Tibial nerve (tissue), 3 donors: ENCODE measurements around the gene SYT1.

Experiments
- POLR2A ChIP-seq, 2 donors: fragments of 450-650 bp; IDR thresholded peaks; one replicate each; pipeline ENCODE4 v1.6.1; 2017; ENCODE audit warnings: antibody characterized with exemption in 2 of 2, mild to moderate bottlenecking in 2 of 2, moderate library complexity in 2 of 2
- TF ChIP-seq, protein P1 (sequence below), 5 experiments: fragments of 200-600 bp in 3 of 5; fragments of 450-650 bp in 2 of 5; sonication (generic) in 3 of 5; IDR thresholded peaks; one replicate each; pipeline ENCODE4 v1.5.1; 2016 to 2019; ENCODE audit warnings: antibody characterized with exemption in 5 of 5, mild to moderate bottlenecking in 3 of 5, moderate library complexity in 2 of 5

DNA sequence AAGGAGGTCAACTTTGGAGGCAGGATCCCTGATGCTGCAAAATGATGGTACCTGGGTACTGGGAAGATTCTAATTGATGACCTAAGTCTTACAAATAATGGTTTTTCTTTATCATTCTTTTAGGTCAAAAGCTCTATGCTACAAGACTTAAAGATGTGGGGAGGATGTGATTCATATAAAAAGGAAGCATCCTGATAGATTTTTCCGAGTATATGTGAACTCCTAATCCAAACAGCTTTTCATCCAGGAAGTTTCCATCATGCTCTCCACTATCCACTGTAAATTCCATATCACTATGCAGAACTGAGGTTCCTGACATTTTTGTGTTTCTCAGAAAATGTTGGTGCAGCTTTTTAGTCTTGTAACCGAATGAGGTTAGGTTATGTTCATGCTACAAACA, 533.0 kb downstream of the SYT1 start:
- TF ChIP-seq, protein P1, sequence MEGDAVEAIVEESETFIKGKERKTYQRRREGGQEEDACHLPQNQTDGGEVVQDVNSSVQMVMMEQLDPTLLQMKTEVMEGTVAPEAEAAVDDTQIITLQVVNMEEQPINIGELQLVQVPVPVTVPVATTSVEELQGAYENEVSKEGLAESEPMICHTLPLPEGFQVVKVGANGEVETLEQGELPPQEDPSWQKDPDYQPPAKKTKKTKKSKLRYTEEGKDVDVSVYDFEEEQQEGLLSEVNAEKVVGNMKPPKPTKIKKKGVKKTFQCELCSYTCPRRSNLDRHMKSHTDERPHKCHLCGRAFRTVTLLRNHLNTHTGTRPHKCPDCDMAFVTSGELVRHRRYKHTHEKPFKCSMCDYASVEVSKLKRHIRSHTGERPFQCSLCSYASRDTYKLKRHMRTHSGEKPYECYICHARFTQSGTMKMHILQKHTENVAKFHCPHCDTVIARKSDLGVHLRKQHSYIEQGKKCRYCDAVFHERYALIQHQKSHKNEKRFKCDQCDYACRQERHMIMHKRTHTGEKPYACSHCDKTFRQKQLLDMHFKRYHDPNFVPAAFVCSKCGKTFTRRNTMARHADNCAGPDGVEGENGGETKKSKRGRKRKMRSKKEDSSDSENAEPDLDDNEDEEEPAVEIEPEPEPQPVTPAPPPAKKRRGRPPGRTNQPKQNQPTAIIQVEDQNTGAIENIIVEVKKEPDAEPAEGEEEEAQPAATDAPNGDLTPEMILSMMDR (IDR thresholded peaks at IDR 0.05): no peak
- TF ChIP-seq POLR2A (IDR thresholded peaks at IDR 0.05): no peak
